ENCODE measurements around the gene PEX3.

DNA sequence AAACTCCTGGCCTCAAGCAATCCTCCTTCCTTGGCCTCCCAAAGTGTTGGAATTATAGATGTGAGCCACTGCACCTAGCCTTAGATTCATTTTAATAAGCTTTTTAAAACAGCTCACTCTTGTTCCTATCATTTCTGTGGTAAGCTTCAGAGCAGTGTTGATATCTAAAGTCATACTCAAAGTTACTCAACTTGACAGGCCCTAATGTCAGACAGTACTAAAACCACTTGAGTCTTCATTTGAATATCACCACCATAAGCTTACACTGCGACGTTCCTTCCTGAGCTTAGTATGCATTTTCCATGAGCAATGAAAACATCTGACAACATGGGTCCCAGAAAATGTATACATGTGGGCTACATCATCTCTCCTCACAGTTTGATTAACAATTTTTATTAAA, 54.9 kb downstream of the PEX3 start:
- TF ChIP-seq POLR2A (IDR thresholded peaks at IDR 0.05): no peak
- TF ChIP-seq, protein P1, sequence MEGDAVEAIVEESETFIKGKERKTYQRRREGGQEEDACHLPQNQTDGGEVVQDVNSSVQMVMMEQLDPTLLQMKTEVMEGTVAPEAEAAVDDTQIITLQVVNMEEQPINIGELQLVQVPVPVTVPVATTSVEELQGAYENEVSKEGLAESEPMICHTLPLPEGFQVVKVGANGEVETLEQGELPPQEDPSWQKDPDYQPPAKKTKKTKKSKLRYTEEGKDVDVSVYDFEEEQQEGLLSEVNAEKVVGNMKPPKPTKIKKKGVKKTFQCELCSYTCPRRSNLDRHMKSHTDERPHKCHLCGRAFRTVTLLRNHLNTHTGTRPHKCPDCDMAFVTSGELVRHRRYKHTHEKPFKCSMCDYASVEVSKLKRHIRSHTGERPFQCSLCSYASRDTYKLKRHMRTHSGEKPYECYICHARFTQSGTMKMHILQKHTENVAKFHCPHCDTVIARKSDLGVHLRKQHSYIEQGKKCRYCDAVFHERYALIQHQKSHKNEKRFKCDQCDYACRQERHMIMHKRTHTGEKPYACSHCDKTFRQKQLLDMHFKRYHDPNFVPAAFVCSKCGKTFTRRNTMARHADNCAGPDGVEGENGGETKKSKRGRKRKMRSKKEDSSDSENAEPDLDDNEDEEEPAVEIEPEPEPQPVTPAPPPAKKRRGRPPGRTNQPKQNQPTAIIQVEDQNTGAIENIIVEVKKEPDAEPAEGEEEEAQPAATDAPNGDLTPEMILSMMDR (IDR thresholded peaks at IDR 0.05): no peak
